HepG2 (cell line): ENCODE results near the gene TMEM270.

ENCODE experiments used
- ELF4 ChIP-seq: sonication (generic); formaldehyde crosslinking; IDR thresholded peaks from 2 replicates; pipeline ENCODE4 v1.5.0; 2020; ENCODE audit warnings: missing genetic modification reagents, mild to moderate bottlenecking, moderate library complexity, borderline replicate concordance
- MAFF ChIP-seq: IDR thresholded peaks from 2 replicates; pipeline ENCODE4 v1.6.1; 2011; ENCODE audit warnings: low read depth, low read length, improper control_type of control experiment
- TF ChIP-seq, protein P1 (sequence below): sonication (generic); formaldehyde crosslinking; conservative IDR thresholded peaks from 2 replicates; pipeline ENCODE4 v1.4.0; 2020; ENCODE audit warnings: missing genetic modification reagents

DNA sequence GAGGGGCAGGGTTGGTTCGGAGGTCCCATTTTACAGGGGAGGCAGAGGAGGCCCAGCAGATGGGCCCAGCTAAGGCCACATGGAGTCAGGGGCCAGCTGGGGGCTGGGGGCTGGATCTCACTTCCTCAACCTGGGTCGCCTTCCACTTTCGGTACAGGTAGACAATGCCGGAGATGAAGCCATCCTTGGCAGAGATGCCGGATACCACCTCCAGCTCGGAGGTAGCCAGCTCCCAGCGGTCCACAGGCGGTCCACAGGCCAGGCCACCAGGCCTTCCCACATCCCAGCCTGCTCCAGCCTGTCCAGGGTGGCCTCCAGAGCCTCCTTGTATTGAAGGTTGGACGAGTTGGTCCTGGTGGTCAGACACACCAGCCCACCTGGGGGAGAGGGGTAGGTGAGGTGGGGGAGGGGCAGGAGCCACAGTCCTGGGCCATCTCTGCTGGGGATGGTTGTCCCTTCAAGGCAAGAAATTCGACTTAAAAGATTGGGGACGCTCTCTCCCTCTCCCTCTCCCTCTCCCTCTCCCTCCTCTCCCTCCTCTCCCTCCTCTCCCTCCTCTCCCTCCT, 26.2 kb upstream of the TMEM270 start:
- TF ChIP-seq, protein P1, sequence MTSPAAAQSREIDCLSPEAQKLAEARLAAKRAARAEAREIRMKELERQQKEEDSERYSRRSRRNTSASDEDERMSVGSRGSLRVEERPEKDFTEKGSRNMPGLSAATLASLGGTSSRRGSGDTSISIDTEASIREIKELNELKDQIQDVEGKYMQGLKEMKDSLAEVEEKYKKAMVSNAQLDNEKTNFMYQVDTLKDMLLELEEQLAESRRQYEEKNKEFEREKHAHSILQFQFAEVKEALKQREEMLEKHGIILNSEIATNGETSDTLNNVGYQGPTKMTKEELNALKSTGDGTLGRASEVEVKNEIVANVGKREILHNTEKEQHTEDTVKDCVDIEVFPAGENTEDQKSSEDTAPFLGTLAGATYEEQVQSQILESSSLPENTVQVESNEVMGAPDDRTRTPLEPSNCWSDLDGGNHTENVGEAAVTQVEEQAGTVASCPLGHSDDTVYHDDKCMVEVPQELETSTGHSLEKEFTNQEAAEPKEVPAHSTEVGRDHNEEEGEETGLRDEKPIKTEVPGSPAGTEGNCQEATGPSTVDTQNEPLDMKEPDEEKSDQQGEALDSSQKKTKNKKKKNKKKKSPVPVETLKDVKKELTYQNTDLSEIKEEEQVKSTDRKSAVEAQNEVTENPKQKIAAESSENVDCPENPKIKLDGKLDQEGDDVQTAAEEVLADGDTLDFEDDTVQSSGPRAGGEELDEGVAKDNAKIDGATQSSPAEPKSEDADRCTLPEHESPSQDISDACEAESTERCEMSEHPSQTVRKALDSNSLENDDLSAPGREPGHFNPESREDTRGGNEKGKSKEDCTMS (CRISPR knock-in tag) = no peak
- no peak for TF ChIP-seq MAFF
- TF ChIP-seq ELF4 (CRISPR knock-in tag) = no peak
